A549 (cell line): ENCODE data around the gene CUL4B. TPM values are rescaled to one million over a fixed set of nuclear protein-coding genes. Genes with fewer than 3 reads are reported as not detected.
"Not testable (repeated sequence)": the region's sequence is repeated elsewhere in the genome, so short reads cannot be mapped to it uniquely, and the experiment has no call there.

Experiments used
- ATAC-seq, 2 experiments: fragments of 200-7000 bp in 1 of 2; fragments of >200 bp in 1 of 2; cut with Nextera tagmentation in 1 of 2; cut with Tn5 transposase in 1 of 2; 3 replicates each; pipeline versions ENCODE4 v1.8.0 to v1.9.1; 2018 to 2020; ENCODE audit warnings: mild to moderate bottlenecking in 1 of 2, moderate library complexity in 1 of 2
- CTCF ChIA-PET: fragments of 300-600 bp; sonication (Branson Sonifier 250); formaldehyde crosslinking; extraction: SDS; loops from one replicate; lab custom pipeline; 2021; ENCODE audit warnings: antibody characterized with exemption, inconsistent platforms; lab: Yijun Ruan, JAX
- POLR2A ChIA-PET: fragments of 350-600 bp; formaldehyde crosslinking; extraction: SDS; loops from one replicate; lab custom pipeline; 2021; ENCODE audit warnings: antibody characterized with exemption, inconsistent platforms; lab: Yijun Ruan, JAX
- DNase-seq, 2 experiments: peaks; one replicate each; pipeline versions ENCODE4 v3.0.0 to v3.0.0-alpha.2; 2011 to 2016; ENCODE audit warnings: low read depth in 1 of 2, low spot score in 1 of 2
- FAIRE-seq: peaks from 2 replicates; lab custom pipeline; 2011; peaks lifted over from hg19 to GRCh38; lab: Jason Lieb, UNC
- H3K27ac ChIP-seq, 2 experiments: fragments of >200 bp; sonication (Bioruptor Twin); formaldehyde crosslinking; 3 replicates each; pipeline ENCODE4 v1.5.1; 2016 to 2017
- H3K4me1 ChIP-seq: fragments of >200 bp; sonication (Bioruptor Twin); formaldehyde crosslinking; 3 replicates; pipeline ENCODE4 v1.6.1; 2016
- H3K4me2 ChIP-seq: fragments of >200 bp; sonication (Bioruptor Twin); formaldehyde crosslinking; 3 replicates; pipeline ENCODE4 v1.6.1; 2016
- H3K4me3 ChIP-seq: fragments of >200 bp; sonication (Bioruptor Twin); formaldehyde crosslinking; 3 replicates; pipeline ENCODE4 v1.5.1; 2016
- H3K9me3 ChIP-seq: fragments of >200 bp; sonication (Bioruptor Twin); formaldehyde crosslinking; 3 replicates; pipeline ENCODE4 v1.6.1; 2016
- CBX8 ChIP-seq: fragments of 200-600 bp; sonication (generic); IDR thresholded peaks from 2 replicates; pipeline ENCODE4 v1.6.1; 2016
- EHF ChIP-seq: fragments of 250-450 bp; sonication (Bioruptor Pico); IDR thresholded peaks from 2 replicates; pipeline ENCODE4 v1.5.0; 2020; ENCODE audit warnings: mild to moderate bottlenecking
- GATA3 ChIP-seq: IDR thresholded peaks from 2 replicates; pipeline ENCODE4 v1.6.1; 2012; ENCODE audit warnings: borderline replicate concordance
- HDAC2 ChIP-seq: fragments of 200-600 bp; sonication (generic); IDR thresholded peaks from 2 replicates; pipeline ENCODE4 v1.6.1; 2016
- JUN ChIP-seq, 2 experiments: fragments of >200 bp; sonication (Bioruptor Twin); formaldehyde crosslinking; IDR thresholded peaks; 2 replicates in 1 of 2; 3 replicates in 1 of 2; pipeline ENCODE4 v1.6.1; 2016 to 2017
- KDM1A ChIP-seq: fragments of 200-600 bp; sonication (generic); IDR thresholded peaks from 2 replicates; pipeline ENCODE4 v1.6.1; 2016; ENCODE audit warnings: low read depth, mild to moderate bottlenecking
- MAFK ChIP-seq: fragments of 450-650 bp; IDR thresholded peaks from 2 replicates; pipeline ENCODE4 v1.6.1; 2014; ENCODE audit not compliant: partially characterized antibody
- MAZ ChIP-seq: fragments of 150-350 bp; IDR thresholded peaks from 2 replicates; pipeline ENCODE4 v1.6.1; 2014; ENCODE audit warnings: antibody characterized with exemption, low read depth, low read length, borderline replicate concordance
- MYC ChIP-seq: IDR thresholded peaks from 2 replicates; pipeline ENCODE4 v1.6.1; 2012; ENCODE audit warnings: mild to moderate bottlenecking, inconsistent platforms, low read length, improper control_type of control experiment, borderline replicate concordance
- POLR2A ChIP-seq: IDR thresholded peaks from 2 replicates; pipeline ENCODE4 v1.6.1; 2012; ENCODE audit warnings: mild to moderate bottlenecking, low read length
- RNF2 ChIP-seq: fragments of 200-600 bp; sonication (generic); IDR thresholded peaks from 2 replicates; pipeline ENCODE4 v1.6.1; 2016; ENCODE audit warnings: low read depth, mild to moderate bottlenecking, antibody characterized with exemption, moderate library complexity, borderline replicate concordance
- SMC3 ChIP-seq: fragments of >200 bp; sonication (Bioruptor Twin); formaldehyde crosslinking; IDR thresholded peaks from 3 replicates; pipeline ENCODE4 v1.6.1; 2018; ENCODE audit warnings: inconsistent platforms
- TP53 ChIP-seq: fragments of 250-450 bp; sonication (Bioruptor Pico); IDR thresholded peaks from 2 replicates; pipeline ENCODE4 v1.5.0; 2021; ENCODE audit warnings: mild to moderate bottlenecking, moderate library complexity
- ZSCAN20 ChIP-seq: fragments of 250-450 bp; sonication (Bioruptor Pico); IDR thresholded peaks from 2 replicates; pipeline ENCODE4 v1.8.0; 2022; ENCODE audit warnings: mild to moderate bottlenecking, moderate library complexity
- WGBS: methylation state at CpG from one replicate; pipeline ENCODE4 v1.1.6; 2017; ENCODE audit errors: missing lambda C conversion rate; 5-methylcytosine and 5-hydroxymethylcytosine counted together
- polyA plus RNA-seq, 4 experiments: library from polyadenylated mRNA; depleted of rRNA in 3 of 4; stranded (reverse); fragments of >200 nt; fragmentation: RNase III in 1 of 4; extraction: RNeasy Plus Mini Kit Qiagen cat#74134 plus additional on column Dnase treatment in 1 of 4; gene quantifications; 2 replicates in 3 of 4; 3 replicates in 1 of 4; pipeline ENCODE4 v1.2.3, GENCODE V29; 2011 to 2017
- TF ChIP-seq, protein P1 (sequence below): fragments of 250-450 bp; sonication (Bioruptor Pico); IDR thresholded peaks from 2 replicates; pipeline ENCODE4 v1.5.0; 2020; ENCODE audit warnings: low read depth, mild to moderate bottlenecking, moderate library complexity
- TF ChIP-seq, protein P2 (sequence below): IDR thresholded peaks from 2 replicates; pipeline ENCODE4 v1.6.1; 2012; ENCODE audit warnings: low read depth, borderline replicate concordance
- TF ChIP-seq, protein P3 (sequence below): fragments of 200-600 bp; sonication (generic); IDR thresholded peaks from 2 replicates; pipeline ENCODE4 v1.6.1; 2016; ENCODE audit warnings: antibody characterized with exemption, mild to moderate bottlenecking, moderate library complexity
- TF ChIP-seq, protein P4 (sequence below): fragments of 150-350 bp; IDR thresholded peaks from 2 replicates; pipeline ENCODE4 v1.6.1; 2014; ENCODE audit warnings: low read depth, mild to moderate bottlenecking, low read length
- TF ChIP-seq, protein P5 (sequence below): fragments of >200 bp; sonication (Bioruptor Twin); formaldehyde crosslinking; IDR thresholded peaks from 3 replicates; pipeline ENCODE4 v1.6.1; 2016

Gene CUL4B
- polyA plus RNA-seq, 2 of the 4 experiments (the other 2 are of a cell fraction), result 36.7 to 55.0 TPM

DNA sequence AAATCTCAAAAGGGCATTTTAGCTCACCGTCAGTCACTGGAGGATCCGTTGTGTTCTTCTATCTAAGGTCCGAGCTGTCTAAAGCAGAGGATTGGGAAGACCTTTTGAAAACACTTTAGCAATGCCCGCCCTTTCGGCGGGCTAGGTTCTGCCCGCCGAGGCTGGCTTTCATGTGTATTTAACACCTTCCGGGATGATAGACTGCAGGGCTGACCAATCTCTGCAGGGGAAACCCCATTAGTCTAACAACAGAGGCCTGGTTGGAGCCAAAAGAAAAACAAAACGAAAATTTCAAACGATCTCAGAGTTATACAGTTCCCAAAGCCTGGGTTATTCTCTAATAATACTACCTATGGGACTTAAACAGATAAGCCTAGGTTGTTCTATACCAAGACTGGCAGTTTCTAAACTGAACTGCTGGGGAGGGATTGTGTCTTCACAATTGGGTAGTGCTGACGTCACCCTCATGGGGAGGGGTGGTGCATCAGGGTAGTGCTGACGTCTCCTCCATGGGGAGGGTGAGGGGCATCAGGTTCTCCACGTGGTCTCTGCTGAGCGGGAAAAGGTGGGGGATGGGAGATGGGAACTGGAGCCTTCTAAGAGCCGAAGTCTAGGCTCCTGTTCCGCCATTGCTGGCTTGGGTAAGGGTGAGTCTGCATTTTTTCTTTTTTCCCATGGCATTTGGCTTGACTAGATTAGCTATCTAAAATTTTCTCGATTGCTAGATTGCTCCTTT, 14.8 kb upstream of the CUL4B start:
- Histone ChIP-seq H3K27ac (no peak overlapping the region), H3K4me1 (no peaks in the 10 kb centered on the region), H3K9me3 (no peaks in the 10 kb centered on the region), H3K4me3 (no peak overlapping the region), H3K4me2 (no peak overlapping the region)
- ChIA-PET POLR2A (no interaction called here), CTCF (interaction anchor here (0.9 kb wide), 1 partner anchor 9 kb away, joined by 4 read pairs; no protein-coding TSS in a partner anchor)
- TF ChIP-seq, protein P1, sequence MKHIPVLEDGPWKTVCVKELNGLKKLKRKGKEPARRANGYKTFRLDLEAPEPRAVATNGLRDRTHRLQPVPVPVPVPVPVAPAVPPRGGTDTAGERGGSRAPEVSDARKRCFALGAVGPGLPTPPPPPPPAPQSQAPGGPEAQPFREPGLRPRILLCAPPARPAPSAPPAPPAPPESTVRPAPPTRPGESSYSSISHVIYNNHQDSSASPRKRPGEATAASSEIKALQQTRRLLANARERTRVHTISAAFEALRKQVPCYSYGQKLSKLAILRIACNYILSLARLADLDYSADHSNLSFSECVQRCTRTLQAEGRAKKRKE (CRISPR knock-in tag), result no peak
- TF ChIP-seq, protein P2, sequence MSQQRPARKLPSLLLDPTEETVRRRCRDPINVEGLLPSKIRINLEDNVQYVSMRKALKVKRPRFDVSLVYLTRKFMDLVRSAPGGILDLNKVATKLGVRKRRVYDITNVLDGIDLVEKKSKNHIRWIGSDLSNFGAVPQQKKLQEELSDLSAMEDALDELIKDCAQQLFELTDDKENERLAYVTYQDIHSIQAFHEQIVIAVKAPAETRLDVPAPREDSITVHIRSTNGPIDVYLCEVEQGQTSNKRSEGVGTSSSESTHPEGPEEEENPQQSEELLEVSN, result 0 out of 2 replicates have a peak, but pooled peaks have one; percentile 29
- TF ChIP-seq GATA3, result no peak
- WGBS, result 68% methylated on average over 18 of the region's 18 CpGs
- FAIRE-seq (no peak), ATAC-seq (no peak), DNase-seq (peak in 1 of 2 experiments; percentile 4)

DNA sequence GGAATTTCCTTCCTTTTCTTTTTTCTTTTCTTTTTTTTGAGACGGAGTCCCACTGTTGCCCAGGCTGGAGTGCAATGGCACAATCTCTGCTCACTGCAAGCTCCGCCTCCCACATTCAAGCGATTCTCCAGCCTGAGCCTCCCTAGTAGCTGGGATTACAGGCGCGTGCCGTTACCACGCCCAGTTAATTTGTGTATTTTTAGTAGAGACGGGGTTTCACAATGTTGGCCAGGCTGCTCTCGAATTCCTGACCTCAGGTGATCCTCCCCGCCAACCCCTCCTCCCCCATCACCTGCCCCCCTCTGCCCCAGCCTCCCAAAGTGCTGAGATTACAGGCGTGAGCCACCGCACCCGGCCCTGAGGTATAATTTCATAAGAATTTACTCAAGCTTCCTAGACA, 13.0 kb upstream of the CUL4B start:
- H3K9me3 ChIP-seq, ATAC-seq, H3K4me1 ChIP-seq, H3K4me2 ChIP-seq, H3K4me3 ChIP-seq, H3K27ac ChIP-seq, POLR2A ChIA-PET, CTCF ChIA-PET, DNase-seq, FAIRE-seq: not testable (repeated sequence)
- WGBS, result 83% methylated on average over 12 of the region's 13 CpGs

DNA sequence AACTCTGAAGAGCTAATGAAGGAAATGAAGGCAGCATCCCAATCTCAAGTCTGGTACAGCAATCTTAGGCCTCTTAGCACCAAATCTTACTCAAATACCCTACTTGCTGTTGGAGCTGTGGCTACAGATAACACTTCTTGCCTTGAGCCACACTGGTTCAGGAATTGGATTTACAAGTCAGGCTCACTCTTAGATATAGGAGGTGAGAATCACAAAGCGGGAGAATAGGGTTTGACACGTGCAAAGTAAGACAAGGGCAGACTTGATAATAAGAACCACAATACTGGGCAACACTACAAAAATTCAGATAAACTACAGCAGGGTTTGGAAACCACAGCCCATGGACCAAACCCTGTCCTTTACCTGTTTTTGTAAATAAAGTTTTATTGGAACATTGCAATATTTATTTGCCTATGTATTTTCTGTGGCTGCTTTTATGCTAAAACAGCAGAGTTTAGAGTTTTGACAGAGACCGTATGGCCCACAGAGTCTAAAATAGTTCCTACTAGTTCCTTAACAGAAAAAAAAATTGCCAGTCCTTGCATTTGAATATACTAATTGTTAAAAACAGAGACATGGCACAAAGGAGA, 9.3 kb upstream of the CUL4B start:
- WGBS, result 94% methylated on average over 3 of the region's 3 CpGs
- no peak for FAIRE-seq
- no peak overlapping the region for H3K4me2 ChIP-seq
- no peaks in the 10 kb centered on the region for H3K4me1 ChIP-seq
- H3K9me3 ChIP-seq, result no peaks in the 10 kb centered on the region
- POLR2A ChIA-PET, result no interaction called here
- TF ChIP-seq, protein P3, sequence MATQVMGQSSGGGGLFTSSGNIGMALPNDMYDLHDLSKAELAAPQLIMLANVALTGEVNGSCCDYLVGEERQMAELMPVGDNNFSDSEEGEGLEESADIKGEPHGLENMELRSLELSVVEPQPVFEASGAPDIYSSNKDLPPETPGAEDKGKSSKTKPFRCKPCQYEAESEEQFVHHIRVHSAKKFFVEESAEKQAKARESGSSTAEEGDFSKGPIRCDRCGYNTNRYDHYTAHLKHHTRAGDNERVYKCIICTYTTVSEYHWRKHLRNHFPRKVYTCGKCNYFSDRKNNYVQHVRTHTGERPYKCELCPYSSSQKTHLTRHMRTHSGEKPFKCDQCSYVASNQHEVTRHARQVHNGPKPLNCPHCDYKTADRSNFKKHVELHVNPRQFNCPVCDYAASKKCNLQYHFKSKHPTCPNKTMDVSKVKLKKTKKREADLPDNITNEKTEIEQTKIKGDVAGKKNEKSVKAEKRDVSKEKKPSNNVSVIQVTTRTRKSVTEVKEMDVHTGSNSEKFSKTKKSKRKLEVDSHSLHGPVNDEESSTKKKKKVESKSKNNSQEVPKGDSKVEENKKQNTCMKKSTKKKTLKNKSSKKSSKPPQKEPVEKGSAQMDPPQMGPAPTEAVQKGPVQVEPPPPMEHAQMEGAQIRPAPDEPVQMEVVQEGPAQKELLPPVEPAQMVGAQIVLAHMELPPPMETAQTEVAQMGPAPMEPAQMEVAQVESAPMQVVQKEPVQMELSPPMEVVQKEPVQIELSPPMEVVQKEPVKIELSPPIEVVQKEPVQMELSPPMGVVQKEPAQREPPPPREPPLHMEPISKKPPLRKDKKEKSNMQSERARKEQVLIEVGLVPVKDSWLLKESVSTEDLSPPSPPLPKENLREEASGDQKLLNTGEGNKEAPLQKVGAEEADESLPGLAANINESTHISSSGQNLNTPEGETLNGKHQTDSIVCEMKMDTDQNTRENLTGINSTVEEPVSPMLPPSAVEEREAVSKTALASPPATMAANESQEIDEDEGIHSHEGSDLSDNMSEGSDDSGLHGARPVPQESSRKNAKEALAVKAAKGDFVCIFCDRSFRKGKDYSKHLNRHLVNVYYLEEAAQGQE, result no peak
- TF ChIP-seq, protein P4, sequence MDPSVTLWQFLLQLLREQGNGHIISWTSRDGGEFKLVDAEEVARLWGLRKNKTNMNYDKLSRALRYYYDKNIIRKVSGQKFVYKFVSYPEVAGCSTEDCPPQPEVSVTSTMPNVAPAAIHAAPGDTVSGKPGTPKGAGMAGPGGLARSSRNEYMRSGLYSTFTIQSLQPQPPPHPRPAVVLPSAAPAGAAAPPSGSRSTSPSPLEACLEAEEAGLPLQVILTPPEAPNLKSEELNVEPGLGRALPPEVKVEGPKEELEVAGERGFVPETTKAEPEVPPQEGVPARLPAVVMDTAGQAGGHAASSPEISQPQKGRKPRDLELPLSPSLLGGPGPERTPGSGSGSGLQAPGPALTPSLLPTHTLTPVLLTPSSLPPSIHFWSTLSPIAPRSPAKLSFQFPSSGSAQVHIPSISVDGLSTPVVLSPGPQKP, result no peak
- TF ChIP-seq MAFK (no peak), SMC3 (no peak)
- TF ChIP-seq, all 56 proteins: peak for 0
- Histone ChIP-seq H3K27ac (no peak overlapping the region), H3K4me3 (no peak overlapping the region)
- ATAC-seq (no peak), DNase-seq (no peak)
- CTCF ChIA-PET, result no interaction called here

DNA sequence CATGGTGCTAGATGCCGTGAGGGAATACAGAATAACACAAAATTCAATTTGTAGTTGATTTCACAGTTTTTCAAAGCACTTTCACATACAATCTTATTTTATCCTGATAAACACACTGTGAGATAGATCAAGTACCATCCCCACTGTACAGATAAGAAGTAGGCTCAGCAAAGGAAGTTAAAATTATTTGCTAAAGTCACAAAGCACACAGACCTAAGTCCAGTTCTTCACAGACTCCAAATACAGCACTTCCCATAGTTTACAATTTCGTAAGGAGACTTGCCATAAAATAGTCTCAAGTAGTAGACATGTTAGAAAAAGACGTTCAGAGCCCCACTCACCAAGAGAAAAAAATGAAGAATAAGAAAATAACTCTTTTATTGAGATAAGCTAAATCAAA, 7.8 kb upstream of the CUL4B start:
- H3K4me3 ChIP-seq, result no peak overlapping the region
- H3K4me2 ChIP-seq, result no peak overlapping the region
- H3K27ac ChIP-seq, result no peak overlapping the region
- FAIRE-seq, result no peak
- ATAC-seq, result no peak
- H3K4me1 ChIP-seq, result peaks cover 5% of the 10 kb centered on the region
- ChIA-PET CTCF (no interaction called here), POLR2A (no interaction called here)
- 44% methylated on average over 3 of the region's 3 CpGs for WGBS
- DNase-seq, result no peak
- no peaks in the 10 kb centered on the region for H3K9me3 ChIP-seq
- no peak for TF ChIP-seq EHF
- TF ChIP-seq KDM1A, result no peak
- TF ChIP-seq, protein P1 (CRISPR knock-in tag), result no peak
- TF ChIP-seq ZSCAN20 (CRISPR knock-in tag), result no peak
- TF ChIP-seq CBX8, result no peak
- no peak for TF ChIP-seq POLR2A
- no peak for TF ChIP-seq SMC3
- no peak for TF ChIP-seq MAZ
- TF ChIP-seq MYC, result no peak
- TF ChIP-seq JUN (IDR thresholded peaks at IDR 0.05), result no peak
- TF ChIP-seq TP53, result no peak
- no peak for TF ChIP-seq RNF2
- TF ChIP-seq, protein P5, sequence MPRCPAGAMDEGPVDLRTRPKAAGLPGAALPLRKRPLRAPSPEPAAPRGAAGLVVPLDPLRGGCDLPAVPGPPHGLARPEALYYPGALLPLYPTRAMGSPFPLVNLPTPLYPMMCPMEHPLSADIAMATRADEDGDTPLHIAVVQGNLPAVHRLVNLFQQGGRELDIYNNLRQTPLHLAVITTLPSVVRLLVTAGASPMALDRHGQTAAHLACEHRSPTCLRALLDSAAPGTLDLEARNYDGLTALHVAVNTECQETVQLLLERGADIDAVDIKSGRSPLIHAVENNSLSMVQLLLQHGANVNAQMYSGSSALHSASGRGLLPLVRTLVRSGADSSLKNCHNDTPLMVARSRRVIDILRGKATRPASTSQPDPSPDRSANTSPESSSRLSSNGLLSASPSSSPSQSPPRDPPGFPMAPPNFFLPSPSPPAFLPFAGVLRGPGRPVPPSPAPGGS, result no peak
- TF ChIP-seq HDAC2, result no peak
